Measurements from ENCODE around the gene KDM2A. TPM values are rescaled to one million over a fixed set of nuclear protein-coding genes. Genes with fewer than 3 reads are reported as not detected.

KDM2A gene
- total RNA-seq, 1 experiment from 2014 or later, result 50.4 TPM

DNA sequence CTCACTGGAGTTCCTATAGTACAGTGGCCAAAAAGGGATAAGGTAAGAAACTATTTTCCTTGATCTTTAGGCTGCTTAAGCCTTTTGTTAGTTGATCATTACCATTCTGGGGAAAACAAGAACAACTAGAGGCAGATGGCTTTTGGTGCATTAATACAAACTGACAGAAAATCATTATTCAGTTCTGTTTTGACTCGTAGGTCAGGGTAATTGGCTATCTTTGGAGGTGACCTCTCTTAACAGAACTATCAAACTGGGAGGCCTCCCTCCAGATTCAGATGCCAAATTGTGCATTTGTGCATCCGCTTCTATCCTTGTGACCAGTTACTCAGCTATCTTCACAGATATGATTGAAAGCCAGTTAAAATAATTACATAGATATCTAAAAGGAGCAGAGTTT lies 124.0 kb downstream of the KDM2A start:
- peaks cover 35 to 50% of the 10 kb centered on the region in 2 experiments for H3K36me3 ChIP-seq (ENCODE audit: control insufficient read depth in 1 of 2, insufficient read depth in 2 of 2, low read length in 2 of 2)
- POLR2A ChIA-PET, result no interaction called here
- intact Hi-C loops (cut with micrococcal nuclease), result loop anchor here (10.0 kb wide), 1 partner anchor 188 kb away; the partner anchor contains the start of gene RHOD
- H3K4me2 ChIP-seq (ENCODE audit: low read length), result no peak overlapping the region
- DNase-seq (ENCODE audit: low read depth, low spot score), result no peak
- CTCF ChIA-PET, result no interaction called here
- BruUV-seq (replicated peaks), result no TSS peak
- H3K27me3 ChIP-seq (ENCODE audit: insufficient read depth, low read length), result no peaks in the 10 kb centered on the region
- H3K27ac ChIP-seq (ENCODE audit: low read depth, low read length), result no peak overlapping the region
- no peak overlapping the region for H2AFZ ChIP-seq (ENCODE audit: low read depth, low read length, poor library complexity, severe bottlenecking)
- H3K9me2 ChIP-seq (ENCODE audit: insufficient read depth), result no peaks in the 10 kb centered on the region
- TF ChIP-seq ZNF274 (IDR thresholded peaks at IDR 0.05; ENCODE audit: low read depth, low read length) (no peak), CEBPB (IDR thresholded peaks at IDR 0.05; ENCODE audit: low read depth) (no peak), CBX3 (IDR thresholded peaks at IDR 0.05; ENCODE audit: low read depth) (no peak), YY1 (IDR thresholded peaks at IDR 0.05; ENCODE audit: extremely low read depth, insufficient replicate concordance, low read depth, low read length) (no peak), SP1 (IDR thresholded peaks at IDR 0.05; ENCODE audit: low read depth) (no peak), FOSL1 (IDR thresholded peaks at IDR 0.05; ENCODE audit: low read depth) (no peak), POLR2A (IDR thresholded peaks at IDR 0.05; ENCODE audit: borderline replicate concordance, extremely low read depth, insufficient read depth, insufficient read length) (no peak), TCF7L2 (IDR thresholded peaks at IDR 0.05; ENCODE audit: borderline replicate concordance, extremely low read depth, insufficient read depth, insufficient read length) (no peak)
- TF ChIP-seq, protein P1, sequence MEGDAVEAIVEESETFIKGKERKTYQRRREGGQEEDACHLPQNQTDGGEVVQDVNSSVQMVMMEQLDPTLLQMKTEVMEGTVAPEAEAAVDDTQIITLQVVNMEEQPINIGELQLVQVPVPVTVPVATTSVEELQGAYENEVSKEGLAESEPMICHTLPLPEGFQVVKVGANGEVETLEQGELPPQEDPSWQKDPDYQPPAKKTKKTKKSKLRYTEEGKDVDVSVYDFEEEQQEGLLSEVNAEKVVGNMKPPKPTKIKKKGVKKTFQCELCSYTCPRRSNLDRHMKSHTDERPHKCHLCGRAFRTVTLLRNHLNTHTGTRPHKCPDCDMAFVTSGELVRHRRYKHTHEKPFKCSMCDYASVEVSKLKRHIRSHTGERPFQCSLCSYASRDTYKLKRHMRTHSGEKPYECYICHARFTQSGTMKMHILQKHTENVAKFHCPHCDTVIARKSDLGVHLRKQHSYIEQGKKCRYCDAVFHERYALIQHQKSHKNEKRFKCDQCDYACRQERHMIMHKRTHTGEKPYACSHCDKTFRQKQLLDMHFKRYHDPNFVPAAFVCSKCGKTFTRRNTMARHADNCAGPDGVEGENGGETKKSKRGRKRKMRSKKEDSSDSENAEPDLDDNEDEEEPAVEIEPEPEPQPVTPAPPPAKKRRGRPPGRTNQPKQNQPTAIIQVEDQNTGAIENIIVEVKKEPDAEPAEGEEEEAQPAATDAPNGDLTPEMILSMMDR (IDR thresholded peaks at IDR 0.05 in 2 of 3, conservative IDR thresholded peaks at IDR 0.05 in 1 of 3; ENCODE audit: borderline replicate concordance in 1 of 3, insufficient read depth in 1 of 3, low read depth in 2 of 3, low read length in 2 of 3), result no peak
- TF ChIP-seq, protein P2, sequence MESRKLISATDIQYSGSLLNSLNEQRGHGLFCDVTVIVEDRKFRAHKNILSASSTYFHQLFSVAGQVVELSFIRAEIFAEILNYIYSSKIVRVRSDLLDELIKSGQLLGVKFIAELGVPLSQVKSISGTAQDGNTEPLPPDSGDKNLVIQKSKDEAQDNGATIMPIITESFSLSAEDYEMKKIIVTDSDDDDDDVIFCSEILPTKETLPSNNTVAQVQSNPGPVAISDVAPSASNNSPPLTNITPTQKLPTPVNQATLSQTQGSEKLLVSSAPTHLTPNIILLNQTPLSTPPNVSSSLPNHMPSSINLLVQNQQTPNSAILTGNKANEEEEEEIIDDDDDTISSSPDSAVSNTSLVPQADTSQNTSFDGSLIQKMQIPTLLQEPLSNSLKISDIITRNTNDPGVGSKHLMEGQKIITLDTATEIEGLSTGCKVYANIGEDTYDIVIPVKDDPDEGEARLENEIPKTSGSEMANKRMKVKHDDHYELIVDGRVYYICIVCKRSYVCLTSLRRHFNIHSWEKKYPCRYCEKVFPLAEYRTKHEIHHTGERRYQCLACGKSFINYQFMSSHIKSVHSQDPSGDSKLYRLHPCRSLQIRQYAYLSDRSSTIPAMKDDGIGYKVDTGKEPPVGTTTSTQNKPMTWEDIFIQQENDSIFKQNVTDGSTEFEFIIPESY (IDR thresholded peaks at IDR 0.05; ENCODE audit: extremely low read depth, insufficient replicate concordance, low read length), result no peak
- no peak overlapping the region for H3K9ac ChIP-seq (ENCODE audit: low read length)
- 0 out of 2 replicates have a peak, but pooled peaks cover 5% of the 10 kb centered on the region for H4K20me1 ChIP-seq (ENCODE audit: insufficient read depth)
- H3K4me1 ChIP-seq (ENCODE audit: control insufficient read depth in 1 of 2, insufficient read depth in 2 of 2, low read length in 2 of 2), result peaks cover 26 to 45% of the 10 kb centered on the region in 2 experiments
- peaks cover 76% of the 10 kb centered on the region for H3K79me2 ChIP-seq (ENCODE audit: insufficient read depth, low read length)
- ATAC-seq, result no peak
- H3K4me3 ChIP-seq (replicated peaks in 1 of 2; ENCODE audit: low read depth in 1 of 2, low read length in 2 of 2), result no peak overlapping the region
- H3K9me3 ChIP-seq (ENCODE audit: control insufficient read depth in 1 of 2, insufficient read depth in 1 of 2, low read depth in 1 of 2, low read length in 2 of 2), result no peaks in the 10 kb centered on the region
- RAD21 ChIA-PET (ENCODE audit: low non-redundant PET in 1 of 2, low total read pairs in 2 of 2, uncharacterized antibody in 2 of 2, unreplicated experiment in 2 of 2), result no interaction called here

Measured in HCT116 (cell line).